Adrenal gland (tissue), 12 donors: ENCODE measurements around the gene ZNF516. TPM values are rescaled to one million over a fixed set of nuclear protein-coding genes. Genes with fewer than 3 reads are reported as not detected.

ENCODE experiments used
- DNase-seq, 7 donors: peaks; one replicate each; pipeline ENCODE4 v3.0.0-alpha.2; 2019 to 2020
- H3K27ac ChIP-seq, 5 donors: fragments of 200-600 bp; sonication (generic) in 4 of 5; 1 replicate in 3 of 5; 2 replicates in 2 of 5; pipeline versions ENCODE4 v1.5.1 to v1.8.0; 2016 to 2020; ENCODE audit warnings: mild to moderate bottlenecking in 1 of 5
- H3K27me3 ChIP-seq: fragments of 200-600 bp; 2 replicates; pipeline ENCODE4 v1.8.0; 2021
- H3K36me3 ChIP-seq, 2 donors: fragments of 200-600 bp; replicated peaks in 1 of 2; 1 replicate in 1 of 2; 2 replicates in 1 of 2; pipeline versions ENCODE4 v1.5.1 to v1.8.0; 2018 to 2022
- H3K4me1 ChIP-seq, 2 donors: fragments of 200-600 bp; replicated peaks in 1 of 2; 1 replicate in 1 of 2; 2 replicates in 1 of 2; pipeline versions ENCODE4 v1.5.1 to v1.8.0; 2018 to 2021
- H3K4me3 ChIP-seq, 4 donors: fragments of 200-600 bp; sonication (generic) in 3 of 4; one replicate each; pipeline ENCODE4 v1.5.1; 2016 to 2018
- H3K9me3 ChIP-seq, 3 donors: fragments of 200-600 bp; sonication (generic) in 1 of 3; replicated peaks in 1 of 3; 1 replicate in 2 of 3; 2 replicates in 1 of 3; pipeline versions ENCODE4 v1.5.1 to v1.8.0; 2016 to 2021
- CTCF ChIP-seq, 6 experiments: fragments of 450-650 bp in 4 of 6; fragments of 200-600 bp in 2 of 6; sonication (generic) in 1 of 6; IDR thresholded peaks; 1 replicate in 5 of 6; 2 replicates in 1 of 6; pipeline versions ENCODE4 v1.5.1 to v1.8.0; 2016 to 2021; ENCODE audit warnings: antibody characterized with exemption in 6 of 6, mild to moderate bottlenecking in 2 of 6, moderate library complexity in 1 of 6
- POLR2A ChIP-seq, 2 donors: fragments of 450-650 bp; IDR thresholded peaks; one replicate each; pipeline ENCODE4 v1.6.1; 2017; ENCODE audit warnings: antibody characterized with exemption in 2 of 2, mild to moderate bottlenecking in 2 of 2, moderate library complexity in 1 of 2
- WGBS, 4 donors: extraction: QIAGEN DNeasy Blood & Tissue Kit in 2 of 4; methylation state at CpG; one replicate each; pipeline versions ENCODE4 v1.1.5 to v1.1.7; 2013 to 2017; 5-methylcytosine and 5-hydroxymethylcytosine counted together
- intact Hi-C, 2 donors: fragments of 100-400 bp; cut with DNase I; formaldehyde crosslinking; loops; one replicate each; pipeline versions ENCODE4 v1.14.1 to v1.15.0; 2022 to 2023
- polyA plus RNA-seq, 3 donors: library from polyadenylated mRNA; stranded (reverse); fragments of 200-250 nt in 2 of 3; fragments of 350-450 nt in 1 of 3; fragmentation: Illumina TruSeq in 1 of 3; extraction: RNeasy Lipid Tissue Mini Kit (QIAGEN cat#74804) in 1 of 3; gene quantifications; one replicate each; pipeline ENCODE4 v1.2.3, GENCODE V29; 2013 to 2014
- total RNA-seq, 9 donors: library from RNA; depleted of rRNA in 4 of 9; stranded (reverse); fragments of >200 nt in 4 of 9; fragments of 120-200 nt in 1 of 9; fragmentation: NEBNext Ultra II Directional in 1 of 9; extraction: Animal tissue kit (Norgen Biotek cat#: 25700) in 1 of 9; gene quantifications; one replicate each; pipeline versions ENCODE4 v1.1.0 to v1.2.4, GENCODE V29; 2013 to 2023
- donor health status: healthy with polysubstance abuse.
- donor health status: Bipolar disorder and iron deficiency.
- donor health status: DM: yes; HTN: yes; CAD: no.
- donor health status: DM: no; HTN: no; CAD: no.
- donor health status: DM: no; HTN: no; CAD: no.
- donor health status: DM: yes; HTN: yes; CAD: no.

Gene ZNF516
- total and polyA plus RNA-seq, 12 donors = 8.6 to 60.1 (median 31.0) TPM

- 74 to 79% (median 76%) methylated on average over 21 of the region's 21 CpGs for WGBS, 4 donors
- H3K36me3 ChIP-seq = no peaks in the 10 kb centered on the region
- no peaks in the 10 kb centered on the region for H3K27me3 ChIP-seq
- no peaks in the 10 kb centered on the region for H3K9me3 ChIP-seq
- intact Hi-C loops = no loop called here
- peak in 2 of 7 donors; percentile 30 to 44 for DNase-seq
- H3K27ac ChIP-seq = no peak overlapping the region
- H3K4me3 ChIP-seq = no peak overlapping the region
- no peaks in the 10 kb centered on the region for H3K4me1 ChIP-seq
- TF ChIP-seq POLR2A (IDR thresholded peaks at IDR 0.05) (no peak), CTCF (IDR thresholded peaks at IDR 0.05) (no peak)
These were observed 12.1 kb upstream of the ZNF516 start for GRCh38 chr18:76506974-76507764.

- Histone ChIP-seq H3K9me3 (no peaks in the 10 kb centered on the region), H3K27me3 (no peaks in the 10 kb centered on the region), H3K4me3 (no peak overlapping the region), H3K36me3 (no peaks in the 10 kb centered on the region), H3K4me1 (no peaks in the 10 kb centered on the region), H3K27ac (no peak overlapping the region)
- no peak for DNase-seq
- intact Hi-C loops = no loop called here
- TF ChIP-seq POLR2A (IDR thresholded peaks at IDR 0.05) = no peak
- TF ChIP-seq CTCF (IDR thresholded peaks at IDR 0.05) = no peak
- whole genome bisulfite sequencing, 4 donors = 78 to 94% (median 90%) methylated on average over 4 to 9 of the region's 9 CpGs
These were observed 11.4 kb upstream of the ZNF516 start for GRCh38 chr18:76506395-76506794.

GRCh38 chr18:76505614-76506013 is 10.6 kb upstream of the ZNF516 start:
- H3K36me3 ChIP-seq = no peaks in the 10 kb centered on the region
- no peaks in the 10 kb centered on the region for H3K9me3 ChIP-seq
- no peak overlapping the region for H3K4me3 ChIP-seq
- TF ChIP-seq CTCF (IDR thresholded peaks at IDR 0.05) (no peak), POLR2A (IDR thresholded peaks at IDR 0.05) (no peak)
- H3K27ac ChIP-seq = no peak overlapping the region
- intact Hi-C loops = no loop called here
- DNase-seq = no peak
- 81 to 98% (median 93%) methylated on average over 2 of the region's 2 CpGs for WGBS, 4 donors
- H3K4me1 ChIP-seq = no peaks in the 10 kb centered on the region
- H3K27me3 ChIP-seq = no peaks in the 10 kb centered on the region

- Histone ChIP-seq H3K27ac (no peak overlapping the region), H3K4me3 (no peak overlapping the region), H3K4me1 (no peaks in the 10 kb centered on the region), H3K36me3 (no peaks in the 10 kb centered on the region), H3K27me3 (no peaks in the 10 kb centered on the region), H3K9me3 (no peaks in the 10 kb centered on the region)
- intact Hi-C loops = no loop called here
- TF ChIP-seq POLR2A (IDR thresholded peaks at IDR 0.05) = no peak
- no peak for TF ChIP-seq CTCF (IDR thresholded peaks at IDR 0.05)
- WGBS, 4 donors = 74 to 78% (median 77%) methylated on average over 5 of the region's 5 CpGs
- DNase-seq = no peak
These were observed 9.7 kb upstream of the ZNF516 start for GRCh38 chr18:76504749-76505148.
